Astrocyte of the cerebellum (primary cell): ENCODE results near the gene MDFIC.

Experiments used
- DNase-seq: peaks from one replicate; pipeline ENCODE4 v3.0.0-alpha.2; 2011; ENCODE audit warnings: low read depth
- H3K4me3 ChIP-seq: 2 replicates; pipeline ENCODE4 v1.5.1; 2011; ENCODE audit warnings: mild to moderate bottlenecking, low read depth, low read length, moderate library complexity
- in situ Hi-C: cut with HindIII; loops from 2 replicates; pipeline ENCODE4 v1.10.0; 2017; ENCODE audit warnings: low sequenced_read_pairs
- TF ChIP-seq, protein P1 (sequence below): IDR thresholded peaks from 2 replicates; pipeline ENCODE4 v1.5.1; 2012; ENCODE audit warnings: low read length, low read depth, moderate library complexity, mild to moderate bottlenecking; ENCODE audit errors: missing control alignments

MDFIC gene

DNA sequence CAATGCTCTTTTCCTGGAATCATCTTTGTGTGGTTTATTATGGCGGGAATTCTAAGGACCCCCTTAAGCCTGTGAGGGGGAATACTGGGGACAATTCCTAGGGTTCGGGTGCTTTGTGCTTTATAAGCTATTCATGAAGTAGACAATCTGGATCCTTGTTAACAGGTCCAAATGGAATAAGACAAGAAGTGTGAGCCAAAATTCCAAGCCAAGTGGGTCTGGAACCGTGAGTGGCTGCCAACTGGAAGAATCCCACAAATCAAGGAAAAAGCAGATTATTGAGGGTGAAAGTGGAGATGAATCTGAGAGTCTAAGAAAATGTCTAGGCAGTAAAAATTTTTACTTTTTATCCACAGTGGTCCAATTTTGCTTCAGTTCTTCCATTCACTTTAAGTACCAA is 136.8 kb downstream of the MDFIC start:
- in situ Hi-C loops: no loop called here
- H3K4me3 ChIP-seq: no peak overlapping the region
- DNase-seq: no peak
- TF ChIP-seq, protein P1, sequence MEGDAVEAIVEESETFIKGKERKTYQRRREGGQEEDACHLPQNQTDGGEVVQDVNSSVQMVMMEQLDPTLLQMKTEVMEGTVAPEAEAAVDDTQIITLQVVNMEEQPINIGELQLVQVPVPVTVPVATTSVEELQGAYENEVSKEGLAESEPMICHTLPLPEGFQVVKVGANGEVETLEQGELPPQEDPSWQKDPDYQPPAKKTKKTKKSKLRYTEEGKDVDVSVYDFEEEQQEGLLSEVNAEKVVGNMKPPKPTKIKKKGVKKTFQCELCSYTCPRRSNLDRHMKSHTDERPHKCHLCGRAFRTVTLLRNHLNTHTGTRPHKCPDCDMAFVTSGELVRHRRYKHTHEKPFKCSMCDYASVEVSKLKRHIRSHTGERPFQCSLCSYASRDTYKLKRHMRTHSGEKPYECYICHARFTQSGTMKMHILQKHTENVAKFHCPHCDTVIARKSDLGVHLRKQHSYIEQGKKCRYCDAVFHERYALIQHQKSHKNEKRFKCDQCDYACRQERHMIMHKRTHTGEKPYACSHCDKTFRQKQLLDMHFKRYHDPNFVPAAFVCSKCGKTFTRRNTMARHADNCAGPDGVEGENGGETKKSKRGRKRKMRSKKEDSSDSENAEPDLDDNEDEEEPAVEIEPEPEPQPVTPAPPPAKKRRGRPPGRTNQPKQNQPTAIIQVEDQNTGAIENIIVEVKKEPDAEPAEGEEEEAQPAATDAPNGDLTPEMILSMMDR: no peak

DNA sequence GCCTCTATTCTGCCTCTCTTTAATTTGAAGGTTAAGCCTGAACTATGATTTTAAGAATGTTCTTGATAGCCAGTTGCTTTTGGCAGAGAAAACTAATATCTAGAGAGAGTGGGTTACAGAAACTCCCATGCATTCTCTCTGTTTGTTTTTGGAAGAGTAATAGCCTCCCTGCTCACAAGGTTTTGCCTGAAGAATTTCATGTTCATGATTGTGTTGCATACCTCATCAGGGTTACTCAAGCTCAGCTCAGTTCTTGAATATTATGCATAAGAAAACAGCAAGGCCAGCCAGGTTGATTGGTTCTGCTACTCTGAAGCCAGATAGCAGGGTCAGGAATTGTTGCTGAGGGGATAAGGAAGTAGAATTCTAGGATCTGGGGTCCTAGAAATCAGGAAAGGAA is 137.4 kb downstream of the MDFIC start:
- TF ChIP-seq, protein P1: no peak
- in situ Hi-C loops: no loop called here
- no peak overlapping the region for H3K4me3 ChIP-seq
- no peak for DNase-seq

DNA sequence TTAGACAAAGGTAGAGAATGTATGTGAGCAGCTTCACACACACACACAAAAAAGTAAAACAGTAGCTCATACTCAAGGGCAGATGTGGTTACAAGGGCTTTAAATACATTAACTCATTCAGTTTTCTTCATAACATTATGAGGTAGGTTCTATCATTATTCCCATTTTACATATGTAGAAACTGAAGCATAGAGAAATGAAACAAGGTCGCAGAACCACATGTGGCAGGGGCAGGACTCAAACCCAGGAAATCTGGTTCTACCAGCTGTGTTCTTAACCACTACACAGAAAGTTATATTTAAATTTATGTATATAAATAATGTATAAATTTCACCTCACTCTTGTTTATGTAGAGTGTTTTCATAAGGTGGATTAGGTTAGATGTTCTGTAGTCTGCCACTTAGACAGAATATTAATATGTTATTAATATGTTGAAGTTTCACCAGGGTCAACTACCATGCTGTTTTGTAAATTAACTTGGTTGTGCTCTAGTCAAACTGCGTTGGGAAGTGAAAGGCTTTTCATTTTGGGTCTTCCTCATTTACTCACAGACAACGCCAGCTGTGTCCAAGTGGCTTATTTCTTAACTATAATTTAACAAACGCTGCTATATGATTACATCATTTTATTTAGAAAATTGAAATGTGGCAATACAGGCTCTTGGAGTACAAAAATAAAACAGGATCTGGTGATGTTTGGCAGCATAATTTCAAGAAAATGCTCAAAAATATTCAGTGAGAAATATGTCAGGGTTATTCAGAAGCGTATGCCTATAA is 138.4 kb downstream of the MDFIC start:
- in situ Hi-C loops: no loop called here
- TF ChIP-seq, protein P1: no peak
- no peak for DNase-seq
- H3K4me3 ChIP-seq: no peak overlapping the region

DNA sequence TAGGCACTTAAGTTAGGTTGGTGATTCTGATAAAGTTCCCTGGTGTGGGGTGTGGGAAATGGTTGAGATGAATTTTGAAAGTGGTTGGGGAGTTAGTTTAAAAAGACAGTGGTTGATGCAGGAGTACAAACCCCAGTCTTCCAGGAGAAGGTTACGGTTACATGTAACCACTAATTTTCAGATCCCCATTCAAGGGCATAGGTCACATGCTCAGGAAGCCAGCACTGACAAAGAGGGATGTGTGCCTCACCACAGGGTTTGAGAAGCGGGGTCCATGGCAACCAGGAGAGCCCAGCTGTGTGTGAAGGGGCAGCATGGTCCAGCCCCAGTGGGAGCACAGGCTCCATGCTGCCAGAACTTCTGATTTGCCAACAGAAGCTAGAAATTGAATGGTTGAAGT is 144.2 kb downstream of the MDFIC start:
- DNase-seq: no peak
- in situ Hi-C loops: no loop called here
- TF ChIP-seq, protein P1: no peak
- no peak overlapping the region for H3K4me3 ChIP-seq

DNA sequence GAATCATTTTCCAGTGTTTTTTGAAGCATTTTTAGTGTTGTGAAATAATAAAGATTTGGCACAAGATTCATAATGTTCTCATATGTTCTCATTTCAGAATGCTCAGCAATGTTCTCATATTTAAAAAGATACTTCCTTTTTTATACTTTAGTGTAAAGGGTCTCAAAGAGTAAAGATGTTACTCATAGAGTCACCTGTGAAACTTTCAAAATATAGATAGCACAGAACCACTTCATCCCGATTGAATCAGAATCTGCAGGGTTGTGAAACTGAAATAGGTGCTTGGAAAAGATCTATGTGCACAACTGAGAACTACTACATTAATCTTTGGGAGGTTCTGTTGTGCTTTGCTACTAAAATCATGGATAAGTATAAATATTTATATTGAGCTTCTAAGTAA is 144.7 kb downstream of the MDFIC start:
- in situ Hi-C loops: no loop called here
- H3K4me3 ChIP-seq: no peak overlapping the region
- TF ChIP-seq, protein P1: no peak
- no peak for DNase-seq

DNA sequence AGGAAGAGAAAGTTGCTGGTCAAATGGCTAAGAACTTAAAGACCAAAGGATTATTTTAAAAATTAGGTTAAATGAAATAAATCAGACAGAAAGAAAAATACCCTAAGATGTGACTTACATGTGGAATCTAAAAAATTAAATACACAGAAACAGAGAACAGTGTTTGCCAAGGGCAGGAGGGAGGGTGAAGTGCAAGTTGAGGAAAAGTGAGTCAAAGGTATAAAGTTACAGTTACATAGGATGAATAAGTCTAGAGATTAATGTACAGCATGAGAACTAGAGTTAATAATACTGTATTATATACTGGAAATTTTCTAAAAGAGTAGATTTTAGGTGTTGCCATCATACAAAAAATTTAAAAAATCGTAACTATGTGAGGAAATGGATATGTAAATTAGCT is 146.3 kb downstream of the MDFIC start:
- DNase-seq: no peak
- in situ Hi-C loops: no loop called here

More for the DNA sequence above, 146.3 kb downstream of the MDFIC start:
- no peak overlapping the region for H3K4me3 ChIP-seq
- TF ChIP-seq, protein P1: no peak
